Stimulated activated CD4-positive, alpha-beta T cell treated with anti-CD3 and anti-CD28 coated beads, Interleukin-15, amount 100 ng/mL, for 1 hour (primary cell): ENCODE results near the gene FLT4.
"Not testable (repeated sequence)": the region's sequence is repeated elsewhere in the genome, so short reads cannot be mapped to it uniquely, and the experiment has no call there.

Source experiments
- DNase-seq, 2 donors: peaks; one replicate each; pipeline ENCODE4 v3.0.0-alpha.2; 2020; ENCODE audit warnings: low read depth in 1 of 2, low spot score in 1 of 2

FLT4 gene

GRCh38 chr5:180649297-180650039 lies at the start of gene FLT4:
Gene FLT4 (minus strand): TSS chr5:180649600. CDS start chr5:180649545, 55 bp downstream.
- no peak for DNase-seq

GRCh38 chr5:180699042-180699441 lies 49.6 kb upstream of the FLT4 start:
- no peak for DNase-seq

- DNase-seq = no peak
Observed at GRCh38 chr5:180696116-180696515, 46.7 kb upstream of the FLT4 start.

GRCh38 chr5:180692429-180692828 lies 43.0 kb upstream of the FLT4 start:
- DNase-seq = no peak

DNA sequence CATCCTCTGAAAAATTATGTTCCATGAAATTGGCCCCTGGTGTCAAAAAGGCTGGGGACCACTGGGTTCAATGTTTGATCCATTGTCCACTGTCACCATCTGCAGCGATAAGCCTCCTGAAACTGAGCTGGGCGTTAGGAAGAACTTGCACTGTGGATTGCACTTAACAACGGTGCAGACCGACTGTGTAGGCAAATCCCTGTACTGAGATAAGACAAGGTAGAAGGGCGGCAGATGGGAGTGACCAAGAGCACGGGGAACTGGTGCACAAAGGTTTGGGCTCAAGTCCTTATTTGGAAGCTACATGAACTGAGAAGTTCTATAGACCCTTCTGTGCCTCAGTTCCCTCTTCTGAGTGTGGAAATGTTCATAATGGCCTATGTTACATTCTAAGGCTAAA lies 41.6 kb upstream of the FLT4 start:
- DNase-seq = no peak

- DNase-seq = no peak
Observed at GRCh38 chr5:180690562-180690961, 41.2 kb upstream of the FLT4 start.

- DNase-seq = no peak
Observed at GRCh38 chr5:180689775-180690174, 40.4 kb upstream of the FLT4 start.

GRCh38 chr5:180689071-180689694 lies 39.8 kb upstream of the FLT4 start:
- no peak for DNase-seq

DNA sequence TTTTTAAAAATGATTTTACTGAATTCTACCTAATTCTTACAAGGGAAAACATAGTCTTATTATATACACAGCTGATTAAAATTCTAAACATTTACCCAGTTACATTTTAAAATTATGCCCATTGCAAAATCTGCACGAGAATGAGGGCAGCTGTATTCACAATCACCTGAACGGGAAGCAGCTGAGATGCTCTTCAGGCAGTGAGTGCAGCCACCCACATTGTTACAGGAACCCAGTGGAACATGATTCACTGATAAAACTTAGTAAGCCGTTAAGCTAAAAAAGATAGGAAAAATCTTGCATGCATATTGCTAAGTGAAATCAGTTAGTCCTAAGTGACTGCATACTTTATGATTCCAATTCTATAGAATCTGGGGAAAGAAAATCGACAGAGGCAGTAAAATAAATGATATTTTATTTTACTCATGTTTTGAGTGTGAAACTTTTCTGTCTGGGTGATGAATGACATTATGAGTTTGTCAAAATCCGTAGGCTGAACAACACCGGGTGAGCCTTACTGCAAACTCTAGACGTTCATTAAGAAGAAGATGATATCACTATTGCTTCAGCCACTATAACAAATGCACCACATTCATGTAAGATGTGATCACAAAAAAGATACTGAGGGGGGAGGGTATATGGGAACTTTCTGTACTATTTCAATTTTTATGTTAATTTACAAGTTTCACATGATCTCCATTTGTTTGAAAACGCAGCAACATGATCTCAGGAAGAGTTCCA lies 39.1 kb upstream of the FLT4 start:
- DNase-seq = no peak

DNA sequence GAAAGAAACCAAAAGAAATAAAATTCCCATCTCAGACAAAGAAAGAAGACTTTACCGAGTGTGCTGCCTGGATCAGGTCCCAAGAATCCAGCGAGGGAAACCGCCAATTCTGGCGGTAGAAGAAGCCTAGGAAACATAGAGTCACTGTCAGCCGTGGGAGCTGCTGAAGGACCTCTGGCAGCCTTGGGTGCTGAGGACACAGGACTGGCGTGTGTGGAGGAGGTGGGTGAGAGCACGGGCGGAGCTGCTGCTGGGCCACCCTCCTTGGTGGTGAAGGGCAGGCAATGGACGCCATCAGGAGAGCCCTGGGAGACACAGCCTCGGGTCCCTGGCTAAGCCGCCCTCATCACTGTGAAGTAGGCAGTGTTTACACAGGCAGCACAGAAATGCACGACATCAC lies 37.4 kb upstream of the FLT4 start:
- not testable (repeated sequence) for DNase-seq

- no peak for DNase-seq
Observed at GRCh38 chr5:180684623-180685161, 35.3 kb upstream of the FLT4 start.

- no peak for DNase-seq
Observed at GRCh38 chr5:180683220-180683922, 34.0 kb upstream of the FLT4 start.

- DNase-seq = no peak
Observed at GRCh38 chr5:180682560-180682959, 33.2 kb upstream of the FLT4 start.

- not testable (repeated sequence) for DNase-seq
Observed at GRCh38 chr5:180682008-180682407, 32.6 kb upstream of the FLT4 start.

- not testable (repeated sequence) for DNase-seq
Observed at GRCh38 chr5:180678319-180678718, 28.9 kb upstream of the FLT4 start.

- no peak for DNase-seq
Observed at GRCh38 chr5:180675036-180675635, 25.7 kb upstream of the FLT4 start.

GRCh38 chr5:180674090-180674475 lies 24.7 kb upstream of the FLT4 start:
- DNase-seq = not testable (repeated sequence)

DNA sequence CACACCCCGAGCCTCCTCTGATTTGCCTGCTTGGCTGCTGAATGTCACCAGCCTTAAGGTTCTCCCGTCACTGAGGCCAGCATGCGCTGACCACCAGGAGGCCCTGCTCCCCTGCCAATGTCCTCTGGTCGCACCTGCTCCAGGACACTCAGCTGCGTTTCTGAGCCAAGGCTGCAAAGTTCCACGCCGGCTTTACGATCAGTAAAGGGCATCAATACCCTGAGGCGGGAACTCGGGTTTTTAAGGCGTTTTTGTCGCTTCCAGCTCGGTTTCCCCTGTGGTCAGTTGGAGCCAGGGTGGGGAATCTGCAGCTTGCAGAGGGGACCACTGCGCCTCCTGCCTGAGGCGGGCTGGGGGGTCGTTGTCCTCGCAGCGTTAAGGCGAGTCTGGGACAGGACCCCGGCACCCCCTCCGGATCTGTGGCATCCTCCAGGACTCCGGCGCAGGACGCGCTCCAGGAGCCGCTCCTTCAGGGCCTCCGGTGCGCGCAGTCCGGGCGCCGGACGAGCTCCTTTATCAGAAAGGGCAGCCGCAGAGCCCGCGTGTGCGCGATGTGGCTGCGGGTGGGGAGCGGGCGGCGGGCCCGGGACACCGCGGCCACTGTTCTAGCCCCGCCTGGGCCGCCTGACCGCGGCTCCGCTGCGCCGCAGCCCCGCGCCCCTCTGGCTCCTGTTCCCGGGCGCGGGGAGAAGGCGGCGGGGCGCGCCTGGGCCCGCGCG lies 24.1 kb upstream of the FLT4 start:
- no peak for DNase-seq

DNA sequence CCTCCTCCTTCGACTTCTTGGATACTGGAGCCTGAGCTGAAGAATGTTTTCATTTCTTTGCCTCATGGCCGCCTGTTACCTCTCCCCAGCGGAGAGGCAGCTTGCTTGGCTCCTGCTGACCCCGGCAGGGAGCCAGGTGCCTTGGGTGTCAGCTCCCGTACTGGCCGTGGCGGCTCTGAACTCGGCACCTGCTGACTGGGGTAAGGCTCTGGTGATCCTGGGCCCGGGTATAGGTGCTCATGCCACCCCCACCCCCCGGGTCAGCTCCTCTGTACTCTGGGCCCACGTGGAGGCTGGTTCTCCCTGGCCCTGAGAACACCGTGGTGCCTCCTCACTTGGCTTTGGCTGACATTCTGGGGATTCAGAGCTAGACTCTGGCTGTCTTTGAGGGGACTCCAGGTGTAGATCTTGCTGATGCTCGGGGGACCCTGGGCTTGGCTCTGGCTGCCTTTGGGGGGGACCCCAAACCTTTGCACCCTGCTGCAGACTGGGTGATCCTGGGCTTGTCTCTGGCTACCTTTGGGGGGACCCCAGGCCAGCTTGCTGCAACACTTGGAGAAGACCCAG lies 22.6 kb upstream of the FLT4 start:
- not testable (repeated sequence) for DNase-seq
